Fibroblast of the aortic adventitia (primary cell): ENCODE results near the gene PCDH15. TPM values are rescaled to one million over a fixed set of nuclear protein-coding genes. Genes with fewer than 3 reads are reported as not detected.

ENCODE experiments used
- DNase-seq: peaks from one replicate; pipeline ENCODE4 v3.0.0-alpha.2; 2010; ENCODE audit warnings: low read depth
- H3K4me3 ChIP-seq: 2 replicates; pipeline ENCODE4 v1.5.1; 2011; ENCODE audit warnings: low read depth, mild to moderate bottlenecking, control low read depth, low read length, moderate library complexity
- total RNA-seq: library from RNA; depleted of rRNA; stranded (reverse); fragments of >200 nt; gene quantifications from 2 replicates; pipeline ENCODE4 v1.2.3, GENCODE V29; 2012; ENCODE audit warnings: low replicate concordance
- TF ChIP-seq, protein P1 (sequence below): IDR thresholded peaks from 2 replicates; pipeline ENCODE4 v1.5.1; 2011; ENCODE audit warnings: mild to moderate bottlenecking, low read length, control low read depth, inconsistent platforms; ENCODE audit not compliant: insufficient read depth

Gene PCDH15
- total RNA-seq, 1 donor = 0.09 TPM

DNA sequence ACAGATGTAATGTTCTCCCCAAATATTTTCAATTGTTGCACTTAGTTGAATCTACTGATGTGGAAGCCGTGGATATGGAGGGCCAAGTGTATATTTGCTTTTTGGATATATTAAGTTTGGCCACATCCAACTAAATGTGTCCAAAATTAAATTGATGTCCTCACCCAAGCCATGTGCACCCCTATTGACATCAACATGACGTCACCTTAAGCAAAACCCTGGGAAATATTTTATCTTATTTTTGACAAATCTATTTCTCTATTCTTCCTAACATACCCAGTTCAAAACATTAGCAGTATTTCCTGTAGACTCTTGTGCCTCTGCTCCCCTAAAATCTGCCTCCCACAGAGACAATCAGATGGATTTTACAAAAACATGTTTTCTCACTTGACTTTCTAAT is 652.5 kb downstream of the PCDH15 start:
- TF ChIP-seq, protein P1, sequence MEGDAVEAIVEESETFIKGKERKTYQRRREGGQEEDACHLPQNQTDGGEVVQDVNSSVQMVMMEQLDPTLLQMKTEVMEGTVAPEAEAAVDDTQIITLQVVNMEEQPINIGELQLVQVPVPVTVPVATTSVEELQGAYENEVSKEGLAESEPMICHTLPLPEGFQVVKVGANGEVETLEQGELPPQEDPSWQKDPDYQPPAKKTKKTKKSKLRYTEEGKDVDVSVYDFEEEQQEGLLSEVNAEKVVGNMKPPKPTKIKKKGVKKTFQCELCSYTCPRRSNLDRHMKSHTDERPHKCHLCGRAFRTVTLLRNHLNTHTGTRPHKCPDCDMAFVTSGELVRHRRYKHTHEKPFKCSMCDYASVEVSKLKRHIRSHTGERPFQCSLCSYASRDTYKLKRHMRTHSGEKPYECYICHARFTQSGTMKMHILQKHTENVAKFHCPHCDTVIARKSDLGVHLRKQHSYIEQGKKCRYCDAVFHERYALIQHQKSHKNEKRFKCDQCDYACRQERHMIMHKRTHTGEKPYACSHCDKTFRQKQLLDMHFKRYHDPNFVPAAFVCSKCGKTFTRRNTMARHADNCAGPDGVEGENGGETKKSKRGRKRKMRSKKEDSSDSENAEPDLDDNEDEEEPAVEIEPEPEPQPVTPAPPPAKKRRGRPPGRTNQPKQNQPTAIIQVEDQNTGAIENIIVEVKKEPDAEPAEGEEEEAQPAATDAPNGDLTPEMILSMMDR = no peak
- no peak for DNase-seq
- H3K4me3 ChIP-seq = no peak overlapping the region

DNA sequence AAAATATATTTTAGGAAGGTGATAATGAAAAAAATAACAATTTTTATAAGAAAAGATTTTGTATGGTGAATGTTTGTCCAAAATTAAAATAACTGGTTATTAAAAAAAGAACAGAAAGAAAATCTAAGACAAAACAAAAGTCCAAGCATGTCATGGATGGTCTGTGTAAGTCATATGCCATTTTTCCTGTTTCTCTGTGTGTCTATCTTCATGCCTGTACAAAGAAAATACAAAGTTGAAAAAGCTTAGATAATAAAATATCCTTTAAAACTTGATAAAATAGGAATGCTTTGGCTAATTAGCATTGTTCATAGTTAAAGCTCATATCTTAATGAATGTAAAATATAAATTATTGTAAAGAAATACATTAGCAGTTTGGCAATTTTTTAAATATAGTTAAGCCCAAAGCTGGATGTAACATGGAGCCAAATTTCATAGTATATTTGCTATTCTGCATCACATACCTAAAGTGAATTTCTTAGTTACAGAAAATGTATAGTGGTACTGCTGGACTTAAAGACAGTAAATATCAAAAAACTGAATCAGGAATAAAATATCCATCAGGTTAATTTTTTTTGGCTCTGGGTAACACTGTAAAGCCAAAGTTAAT is 661.1 kb downstream of the PCDH15 start:
- no peak for DNase-seq
- TF ChIP-seq, protein P1 = no peak
- no peak overlapping the region for H3K4me3 ChIP-seq

DNA sequence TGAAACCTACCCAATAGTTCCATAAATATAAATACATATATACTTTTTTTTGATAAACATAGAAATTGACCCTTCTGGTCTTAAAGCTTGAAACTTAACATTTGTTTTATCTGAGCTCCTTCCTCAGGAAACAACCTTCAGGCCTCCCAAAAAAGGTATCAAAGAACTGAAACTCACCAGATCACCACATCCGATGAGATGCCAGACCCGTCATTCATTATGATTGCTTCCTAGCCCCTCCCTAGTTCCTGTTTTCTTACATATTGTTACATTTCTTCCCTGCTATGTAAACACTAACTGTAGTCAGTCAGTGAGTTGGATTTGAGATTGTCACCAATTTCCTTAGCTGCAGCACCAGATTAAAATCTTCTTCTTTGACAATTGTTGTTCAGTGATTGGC is 663.6 kb downstream of the PCDH15 start:
- H3K4me3 ChIP-seq = no peak overlapping the region
- TF ChIP-seq, protein P1 = no peak
- no peak for DNase-seq

DNA sequence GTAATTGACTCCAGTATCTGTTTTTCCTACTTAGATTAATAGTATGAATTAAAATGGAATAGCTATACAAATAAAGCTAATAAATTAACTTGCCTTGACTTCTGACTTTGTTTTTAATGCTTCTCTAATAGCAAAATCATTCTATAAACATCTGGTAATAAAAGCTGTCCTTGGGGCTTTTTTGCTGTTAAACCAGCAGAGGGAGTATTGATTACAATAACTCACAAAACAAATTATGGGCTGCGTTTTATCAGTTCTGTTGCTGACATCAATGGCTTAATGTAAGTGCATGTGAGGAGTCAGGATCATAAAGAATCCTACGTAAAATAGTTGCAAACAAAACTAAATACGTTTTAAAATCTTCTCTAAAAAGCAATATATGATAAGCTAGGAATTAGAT is 667.8 kb downstream of the PCDH15 start:
- DNase-seq = no peak
- TF ChIP-seq, protein P1 = no peak
- H3K4me3 ChIP-seq = no peak overlapping the region

DNA sequence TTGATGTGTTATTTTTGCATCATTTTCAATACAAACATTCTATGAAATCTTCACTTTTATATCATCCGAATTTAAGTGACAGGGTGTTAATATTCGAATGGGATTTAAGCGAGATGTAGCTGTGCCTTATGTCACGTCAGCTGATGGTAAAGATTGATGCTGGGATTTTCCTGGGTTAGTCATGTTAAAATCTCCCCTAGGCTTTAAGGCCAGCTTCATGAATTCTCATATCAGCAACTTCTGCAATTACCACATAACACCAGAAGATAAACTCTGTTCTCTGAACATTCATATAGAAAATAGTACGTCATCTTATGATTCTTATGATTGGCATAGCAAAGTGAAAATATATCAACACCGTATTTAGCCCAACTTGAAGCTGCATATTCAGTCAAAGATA is 669.2 kb downstream of the PCDH15 start:
- DNase-seq = no peak
- H3K4me3 ChIP-seq = no peak overlapping the region
- TF ChIP-seq, protein P1 = no peak

DNA sequence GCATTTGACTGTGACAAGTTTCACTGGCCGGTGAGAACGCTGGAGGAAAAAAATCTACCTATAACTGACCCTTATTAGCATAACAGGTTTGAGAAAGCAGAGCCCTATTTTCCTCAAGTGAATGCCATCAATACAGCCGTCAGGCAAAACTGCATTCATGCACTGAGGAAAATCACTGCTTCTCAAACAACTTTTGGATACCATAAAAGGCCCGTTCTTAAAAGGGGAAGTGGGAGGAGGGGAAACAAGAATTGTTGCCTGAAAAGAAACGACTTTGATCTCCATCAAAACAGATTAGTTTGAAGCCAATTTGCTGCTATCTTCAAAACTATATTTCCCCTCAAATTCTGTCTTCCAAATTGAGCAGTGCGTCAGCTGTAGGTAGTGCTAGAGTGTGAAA is 670.6 kb downstream of the PCDH15 start:
- TF ChIP-seq, protein P1 = no peak
- DNase-seq = no peak
- H3K4me3 ChIP-seq = no peak overlapping the region
